IMR-90 (cell line): ENCODE measurements around the gene CPNE2. TPM values are rescaled to one million over a fixed set of nuclear protein-coding genes. Genes with fewer than 3 reads are reported as not detected.

Experiments used
- ATAC-seq: fragments of 200-7000 bp; cut with Tn5 transposase; 2 replicates; pipeline ENCODE4 v1.9.1; 2020; ENCODE audit warnings: low read depth, mild to moderate bottlenecking, moderate library complexity
- BruUV-seq: library from RNA; stranded (reverse); fragments of 400-500 nt; replicated peaks from 2 replicates; lab custom pipeline; 2021; lab: Mats Ljungman, UMichigan
- CTCF ChIA-PET: fragments of 300-600 bp; formaldehyde crosslinking; extraction: SDS; loops from one replicate; lab custom pipeline; 2021; ENCODE audit warnings: antibody characterized with exemption; lab: Yijun Ruan, JAX
- POLR2A ChIA-PET: fragments of 300-600 bp; sonication (Branson Sonifier 250); formaldehyde crosslinking; loops from one replicate; lab custom pipeline; 2022; ENCODE audit warnings: antibody characterized with exemption; ENCODE audit not compliant: unreplicated experiment; lab: Charles Lee
- DNase-seq: peaks from one replicate; pipeline ENCODE4 v3.0.0; 2013
- H2AFZ ChIP-seq: replicated peaks from 2 replicates; pipeline ENCODE3; 2013; ENCODE audit warnings: low read length, mild to moderate bottlenecking; ENCODE audit not compliant: poor library complexity
- H2AK5ac ChIP-seq: 2 replicates; pipeline ENCODE4 v1.6.1; 2013; ENCODE audit warnings: low read depth, low read length, inconsistent platforms
- H2AK9ac ChIP-seq: replicated peaks from 2 replicates; pipeline ENCODE3; 2013; ENCODE audit warnings: mild to moderate bottlenecking, low read depth, low read length, moderate library complexity; ENCODE audit not compliant: poor library complexity
- H2BK120ac ChIP-seq: 2 replicates; pipeline ENCODE4 v1.6.1; 2013; ENCODE audit warnings: low read depth, low read length, inconsistent platforms
- H2BK15ac ChIP-seq: 3 replicates; pipeline ENCODE4 v1.6.1; 2013; ENCODE audit warnings: low read depth, low read length, inconsistent platforms
- H2BK20ac ChIP-seq: 2 replicates; pipeline ENCODE4 v1.6.1; 2013; ENCODE audit warnings: low read depth, mild to moderate bottlenecking, inconsistent platforms, low read length, moderate library complexity
- H2BK5ac ChIP-seq: 2 replicates; pipeline ENCODE4 v1.6.1; 2013; ENCODE audit warnings: mild to moderate bottlenecking, low read depth, low read length, inconsistent platforms; ENCODE audit not compliant: poor library complexity, severe bottlenecking
- H3K14ac ChIP-seq: replicated peaks from 2 replicates; pipeline ENCODE4 v1.6.1; 2013; ENCODE audit warnings: low read depth, low read length, inconsistent platforms
- H3K18ac ChIP-seq: 2 replicates; pipeline ENCODE4 v1.6.1; 2013; ENCODE audit warnings: low read depth, low read length, control low read depth
- H3K23ac ChIP-seq: 2 replicates; pipeline ENCODE4 v1.6.1; 2013; ENCODE audit warnings: low read depth, low read length, inconsistent platforms
- H3K27ac ChIP-seq: 2 replicates; pipeline ENCODE4 v1.5.1; 2013; ENCODE audit warnings: mild to moderate bottlenecking, control low read depth, low read length; ENCODE audit not compliant: insufficient read depth
- H3K27me3 ChIP-seq: 2 replicates; pipeline ENCODE4 v1.6.1; 2013; ENCODE audit warnings: low read length; ENCODE audit not compliant: control insufficient read depth, insufficient read depth
- H3K36me3 ChIP-seq: 2 replicates; pipeline ENCODE4 v1.6.1; 2013; ENCODE audit warnings: low read length, mixed read lengths; ENCODE audit not compliant: control insufficient read depth, insufficient read depth
- H3K4ac ChIP-seq: 2 replicates; pipeline ENCODE4 v1.6.1; 2013; ENCODE audit warnings: low read depth, low read length, inconsistent platforms
- H3K4me1 ChIP-seq: 2 replicates; pipeline ENCODE4 v1.6.1; 2013; ENCODE audit warnings: low read length, mixed read lengths; ENCODE audit not compliant: control insufficient read depth, insufficient read depth
- H3K4me2 ChIP-seq: 2 replicates; pipeline ENCODE4 v1.6.1; 2013; ENCODE audit warnings: low read depth, mild to moderate bottlenecking, control low read depth, low read length, moderate library complexity
- H3K4me3 ChIP-seq: 2 replicates; pipeline ENCODE4 v1.5.1; 2013; ENCODE audit warnings: low read depth, mild to moderate bottlenecking, control low read depth, low read length, moderate library complexity; ENCODE audit not compliant: insufficient read depth
- H3K56ac ChIP-seq: 2 replicates; pipeline ENCODE4 v1.6.1; 2013; ENCODE audit warnings: low read length, inconsistent platforms; ENCODE audit not compliant: insufficient read depth; ENCODE audit errors: extremely low read depth
- H3K79me1 ChIP-seq, 2 experiments: 2 replicates each; pipeline ENCODE4 v1.6.1; 2013; ENCODE audit warnings: low read length in 2 of 2, inconsistent platforms in 1 of 2, low read depth in 1 of 2
- H3K9ac ChIP-seq: 2 replicates; pipeline ENCODE4 v1.6.1; 2013; ENCODE audit warnings: low read depth, low read length, control low read depth
- H3K9me1 ChIP-seq: 2 replicates; pipeline ENCODE4 v1.6.1; 2013; ENCODE audit warnings: low read length, inconsistent platforms; ENCODE audit not compliant: insufficient read depth
- H3K9me3 ChIP-seq: 2 replicates; pipeline ENCODE4 v1.6.1; 2013; ENCODE audit warnings: low read length; ENCODE audit not compliant: control insufficient read depth, insufficient read depth
- H4K20me1 ChIP-seq: 2 replicates; pipeline ENCODE4 v1.6.1; 2013; ENCODE audit warnings: low read length, inconsistent platforms; ENCODE audit not compliant: insufficient read depth
- H4K5ac ChIP-seq: 2 replicates; pipeline ENCODE4 v1.6.1; 2013; ENCODE audit warnings: mild to moderate bottlenecking, low read depth, low read length, control low read depth
- H4K8ac ChIP-seq, 2 experiments: 2 replicates each; pipeline ENCODE4 v1.6.1; 2013; ENCODE audit warnings: low read depth in 2 of 2, low read length in 2 of 2, control low read depth in 1 of 2, inconsistent platforms in 1 of 2
- H4K91ac ChIP-seq: 2 replicates; pipeline ENCODE4 v1.6.1; 2013; ENCODE audit warnings: low read depth, low read length, inconsistent platforms; ENCODE audit not compliant: insufficient read depth
- BHLHE40 ChIP-seq: fragments of 150-350 bp; IDR thresholded peaks from 2 replicates; pipeline ENCODE4 v1.6.1; 2016; ENCODE audit warnings: mild to moderate bottlenecking, low read depth, low read length
- FOS ChIP-seq: fragments of 150-350 bp; IDR thresholded peaks from 2 replicates; pipeline ENCODE4 v1.6.1; 2016; ENCODE audit warnings: low read depth, low read length
- MAFK ChIP-seq: IDR thresholded peaks from 2 replicates; pipeline ENCODE4 v1.6.1; 2012; ENCODE audit warnings: low read depth, low read length, improper control_type of control experiment
- MXI1 ChIP-seq: IDR thresholded peaks from 2 replicates; pipeline ENCODE4 v1.6.1; 2012; ENCODE audit warnings: low read depth, mild to moderate bottlenecking, low read length, moderate library complexity, borderline replicate concordance
- SMC3 ChIP-seq: fragments of 150-350 bp; IDR thresholded peaks from 2 replicates; pipeline ENCODE4 v1.6.1; 2016; ENCODE audit warnings: low read depth, mild to moderate bottlenecking, antibody characterized with exemption, low read length, moderate library complexity
- WGBS, 2 experiments: methylation state at CpG; one replicate each; pipeline versions ENCODE4 v1.1.5 to v1.1.7; 2013; ENCODE audit warnings: missing lambda C conversion rate in 2 of 2; ENCODE audit not compliant: insufficient read length in 1 of 2; ENCODE audit errors: extremely low coverage in 2 of 2; 5-methylcytosine and 5-hydroxymethylcytosine counted together
- dilution Hi-C: fragments of 300-500 bp; cut with HindIII; formaldehyde crosslinking; loops from one replicate; pipeline ENCODE4 v1.14.3; 2018; ENCODE audit warnings: low sequenced_read_pairs; ENCODE audit not compliant: unreplicated experiment
- in situ Hi-C: fragments of 300-500 bp; cut with MboI; formaldehyde crosslinking; loops from 3 replicates; pipeline ENCODE4 v1.14.3; 2019; ENCODE audit warnings: low sequenced_read_pairs, inconsistent platforms, mixed read lengths
- intact Hi-C: fragments of 100-400 bp; cut with micrococcal nuclease; formaldehyde crosslinking; loops from 2 replicates; pipeline ENCODE4 v1.10.0; 2022
- polyA plus RNA-seq, 3 experiments: library from polyadenylated mRNA; depleted of rRNA; stranded (reverse); fragments of >200 nt; gene quantifications; 2 replicates each; pipeline ENCODE4 v1.2.3, GENCODE V29; 2012; ENCODE audit warnings: low replicate concordance in 1 of 3
- total RNA-seq: library from RNA; depleted of rRNA; stranded (reverse); fragments of >200 nt; gene quantifications from 2 replicates; pipeline ENCODE4 v1.2.3, GENCODE V29; 2012

The CPNE2 gene
- total and polyA plus RNA-seq, 2 of the 4 experiments (the other 2 are of a cell fraction): 15.4 to 48.0 TPM

GRCh38 chr16:57069053-57069452, 23.3 kb upstream of the CPNE2 start:
- H3K18ac ChIP-seq: no peak overlapping the region
- H4K91ac ChIP-seq: no peak overlapping the region
- no peak overlapping the region for H4K8ac ChIP-seq
- no peaks in the 10 kb centered on the region for H3K9me3 ChIP-seq
- H2BK5ac ChIP-seq: no peak overlapping the region
- no peak overlapping the region for H2AK5ac ChIP-seq
- no peak overlapping the region for H3K9ac ChIP-seq
- no peak overlapping the region for H3K56ac ChIP-seq
- H3K4ac ChIP-seq: no peak overlapping the region
- H3K9me1 ChIP-seq: peaks cover 6% of the 10 kb centered on the region; the same call in 1 of the 2 replicates
- no peaks in the 10 kb centered on the region; the same call in 1 of the 2 replicates for H4K20me1 ChIP-seq
- H4K5ac ChIP-seq: no peak overlapping the region
- no peak overlapping the region for H2AK9ac ChIP-seq
- H3K27ac ChIP-seq: no peak overlapping the region
- no peak overlapping the region for H3K14ac ChIP-seq
- no peak overlapping the region for H2BK15ac ChIP-seq
- DNase-seq (no peak), ATAC-seq (no peak)
- BruUV-seq: no TSS peak
- H3K23ac ChIP-seq: no peak overlapping the region
- no peaks in the 10 kb centered on the region for H3K79me1 ChIP-seq
- H2BK20ac ChIP-seq: no peak overlapping the region
- intact Hi-C loops: no loop called here
- H3K36me3 ChIP-seq: peaks cover 1% of the 10 kb centered on the region; the same call in 1 of the 2 replicates
- no peaks in the 10 kb centered on the region for H3K4me1 ChIP-seq
- CTCF ChIA-PET: no interaction called here
- in situ Hi-C loops: no loop called here
- H3K4me3 ChIP-seq: no peak overlapping the region
- H2AFZ ChIP-seq: no peak overlapping the region
- no peaks in the 10 kb centered on the region for H3K27me3 ChIP-seq
- no peak overlapping the region for H2BK120ac ChIP-seq
- TF ChIP-seq FOS: no peak
- no peak for TF ChIP-seq MXI1
- peak; percentile 71 for TF ChIP-seq MAFK
- no peak for TF ChIP-seq SMC3
- TF ChIP-seq BHLHE40: no peak
- POLR2A ChIA-PET: no interaction called here
- dilution Hi-C loops: no loop called here
- no CpG with 5 or more reads among the region's 7 CpGs for WGBS, 2 experiments
- H3K4me2 ChIP-seq: no peak overlapping the region
